ENCODE results near the gene SH3GL2. TPM values are rescaled to one million over a fixed set of nuclear protein-coding genes. Genes with fewer than 3 reads are reported as not detected.

The SH3GL2 gene
- total RNA-seq, 2 donors from 2014 or later: 0.22 to 1.4 TPM

- ATAC-seq (no peak), DNase-seq (no peak)
- intact Hi-C loops (cut with DNase I, micrococcal nuclease): no loop called here
Measured at GRCh38 chr9:17637229-17637628, 58.4 kb downstream of the SH3GL2 start.

GRCh38 chr9:17648516-17648915, 69.7 kb downstream of the SH3GL2 start:
- DNase-seq (no peak), ATAC-seq (no peak)
- intact Hi-C loops (cut with DNase I, micrococcal nuclease): loop anchor here in 1 of 2 donors (10.0 kb wide), 1 partner anchor 56 kb away; no protein-coding TSS in a partner anchor

- intact Hi-C loops (cut with DNase I, micrococcal nuclease): no loop called here
- no peak for DNase-seq
- no peak for ATAC-seq
Measured at GRCh38 chr9:17651725-17652124, 72.9 kb downstream of the SH3GL2 start.

GRCh38 chr9:17653947-17654465, 75.1 kb downstream of the SH3GL2 start:
- DNase-seq (no peak), ATAC-seq (no peak)
- intact Hi-C loops (cut with DNase I, micrococcal nuclease): no loop called here

- no peak for ATAC-seq
- DNase-seq: no peak
- intact Hi-C loops (cut with DNase I, micrococcal nuclease): no loop called here
Measured at GRCh38 chr9:17656889-17657288, 78.0 kb downstream of the SH3GL2 start.

- DNase-seq: no peak
- intact Hi-C loops (cut with DNase I, micrococcal nuclease): no loop called here
- ATAC-seq: no peak
Measured at GRCh38 chr9:17658237-17658636, 79.4 kb downstream of the SH3GL2 start.

GRCh38 chr9:17660158-17660557, 81.3 kb downstream of the SH3GL2 start:
- DNase-seq (no peak), ATAC-seq (no peak)
- intact Hi-C loops (cut with DNase I, micrococcal nuclease): no loop called here

GRCh38 chr9:17665450-17665849, 86.6 kb downstream of the SH3GL2 start:
- DNase-seq (no peak), ATAC-seq (no peak)
- intact Hi-C loops (cut with DNase I, micrococcal nuclease): no loop called here

- DNase-seq (no peak), ATAC-seq (no peak)
- intact Hi-C loops (cut with DNase I, micrococcal nuclease): no loop called here
Measured at GRCh38 chr9:17669206-17669605, 90.3 kb downstream of the SH3GL2 start.

GRCh38 chr9:17682684-17683083, 103.8 kb downstream of the SH3GL2 start:
- DNase-seq (no peak), ATAC-seq (no peak)
- intact Hi-C loops (cut with DNase I, micrococcal nuclease): no loop called here

- no peak for DNase-seq
- intact Hi-C loops (cut with DNase I, micrococcal nuclease): no loop called here
- no peak for ATAC-seq
Measured at GRCh38 chr9:17688834-17689233, 110.0 kb downstream of the SH3GL2 start.

GRCh38 chr9:17694336-17694735, 115.5 kb downstream of the SH3GL2 start:
- intact Hi-C loops (cut with DNase I, micrococcal nuclease): no loop called here
- no peak for DNase-seq

GRCh38 chr9:17695482-17695881, 116.6 kb downstream of the SH3GL2 start:
- intact Hi-C loops (cut with DNase I, micrococcal nuclease): no loop called here
- ATAC-seq (no peak), DNase-seq (no peak)

More at GRCh38 chr9:17694336-17694735, 115.5 kb downstream of the SH3GL2 start:
- no peak for ATAC-seq

GRCh38 chr9:17699615-17700330, 120.9 kb downstream of the SH3GL2 start:
- ATAC-seq: no peak
- intact Hi-C loops (cut with DNase I, micrococcal nuclease): loop anchor here in 1 of 2 donors (10.0 kb wide), 1 partner anchor 55 kb away; no protein-coding TSS in a partner anchor
- no peak for DNase-seq

- DNase-seq (no peak), ATAC-seq (peak; percentile 94)
- intact Hi-C loops (cut with DNase I, micrococcal nuclease): loop anchor here in 1 of 2 donors (10.0 kb wide), 1 partner anchor 62 kb away; no protein-coding TSS in a partner anchor
Measured at GRCh38 chr9:17706347-17706746, 127.5 kb downstream of the SH3GL2 start.

- DNase-seq (no peak), ATAC-seq (no peak)
- intact Hi-C loops (cut with DNase I, micrococcal nuclease): no loop called here
Measured at GRCh38 chr9:17719053-17719452, 140.2 kb downstream of the SH3GL2 start.

- intact Hi-C loops (cut with DNase I, micrococcal nuclease): no loop called here
- no peak for ATAC-seq
- DNase-seq: no peak
Measured at GRCh38 chr9:17721954-17722353, 143.1 kb downstream of the SH3GL2 start.

- DNase-seq (no peak), ATAC-seq (no peak)
- intact Hi-C loops (cut with DNase I, micrococcal nuclease): no loop called here
Measured at GRCh38 chr9:17723656-17724055, 144.8 kb downstream of the SH3GL2 start.

- intact Hi-C loops (cut with DNase I, micrococcal nuclease): no loop called here
- DNase-seq: no peak
- no peak for ATAC-seq
Measured at GRCh38 chr9:17725399-17726010, 146.6 kb downstream of the SH3GL2 start.

GRCh38 chr9:17726298-17726697, 147.4 kb downstream of the SH3GL2 start:
- ATAC-seq: no peak
- no peak for DNase-seq
- intact Hi-C loops (cut with DNase I, micrococcal nuclease): no loop called here
